Vagina (tissue), 2 donors: ENCODE data around the gene CRPPA.

Source experiments
- CTCF ChIP-seq, 3 experiments: fragments of 450-650 bp in 2 of 3; fragments of 200-600 bp in 1 of 3; sonication (generic) in 1 of 3; IDR thresholded peaks; one replicate each; pipeline ENCODE4 v1.5.1; 2017 to 2019; ENCODE audit warnings: antibody characterized with exemption in 3 of 3, mild to moderate bottlenecking in 2 of 3, moderate library complexity in 2 of 3
- POLR2AphosphoS5 ChIP-seq, 2 donors: sonication (generic); formaldehyde crosslinking; IDR thresholded peaks; one replicate each; pipeline ENCODE4 v1.9.0; 2017; ENCODE audit warnings: antibody characterized with exemption in 2 of 2, mild to moderate bottlenecking in 2 of 2, low read depth in 1 of 2; ENCODE audit not compliant: insufficient read depth in 1 of 2

- TF ChIP-seq POLR2AphosphoS5 (IDR thresholded peaks at IDR 0.05; ENCODE audit: insufficient read depth in 1 of 2, low read depth in 1 of 2) (no peak), CTCF (IDR thresholded peaks at IDR 0.05) (no peak)
Measured at GRCh38 chr7:16446508-16446907, 25.2 kb upstream of the CRPPA start.
